Endometrial microvascular endothelial cells (primary cell): ENCODE data around the gene CLEC10A. TPM values are rescaled to one million over a fixed set of nuclear protein-coding genes. Genes with fewer than 3 reads are reported as not detected.
"Not testable (repeated sequence)": the region's sequence is repeated elsewhere in the genome, so short reads cannot be mapped to it uniquely, and the experiment has no call there.

Source experiments
- in situ Hi-C: cut with HindIII; loops from 2 replicates; pipeline ENCODE4 v1.10.0; 2017; ENCODE audit warnings: low sequenced_read_pairs, low pct_unique_long_range_greater_than_20kb; ENCODE audit errors: inconsistent ontology term
- total RNA-seq: library from RNA; depleted of rRNA; stranded (reverse); fragments of >200 nt; gene quantifications from one replicate; pipeline ENCODE4 v1.2.3, GENCODE V29; 2015; ENCODE audit errors: inconsistent ontology term

The CLEC10A gene
- total RNA-seq, 1 donor from 2014 or later, result not detected

GRCh38 chr17:7109461-7110322 is 29.6 kb upstream of the CLEC10A start:
- in situ Hi-C loops, result no loop called here

- in situ Hi-C loops, result no loop called here
Measured at GRCh38 chr17:7108981-7109380, 28.9 kb upstream of the CLEC10A start.

- in situ Hi-C loops, result no loop called here
Measured at GRCh38 chr17:7108560-7108925, 28.5 kb upstream of the CLEC10A start.

GRCh38 chr17:7107795-7108559 is 27.9 kb upstream of the CLEC10A start:
- in situ Hi-C loops, result no loop called here

GRCh38 chr17:7107012-7107754 is 27.1 kb upstream of the CLEC10A start:
- in situ Hi-C loops, result no loop called here

GRCh38 chr17:7102421-7102820 is 22.4 kb upstream of the CLEC10A start:
- in situ Hi-C loops, result no loop called here

GRCh38 chr17:7101531-7101930 is 21.5 kb upstream of the CLEC10A start:
- in situ Hi-C loops, result no loop called here

- in situ Hi-C loops, result not testable (repeated sequence)
Measured at GRCh38 chr17:7100641-7101379, 20.8 kb upstream of the CLEC10A start.

- in situ Hi-C loops, result no loop called here
Measured at GRCh38 chr17:7098802-7099459, 18.9 kb upstream of the CLEC10A start.

GRCh38 chr17:7097940-7098339 is 17.9 kb upstream of the CLEC10A start:
- in situ Hi-C loops, result no loop called here

DNA sequence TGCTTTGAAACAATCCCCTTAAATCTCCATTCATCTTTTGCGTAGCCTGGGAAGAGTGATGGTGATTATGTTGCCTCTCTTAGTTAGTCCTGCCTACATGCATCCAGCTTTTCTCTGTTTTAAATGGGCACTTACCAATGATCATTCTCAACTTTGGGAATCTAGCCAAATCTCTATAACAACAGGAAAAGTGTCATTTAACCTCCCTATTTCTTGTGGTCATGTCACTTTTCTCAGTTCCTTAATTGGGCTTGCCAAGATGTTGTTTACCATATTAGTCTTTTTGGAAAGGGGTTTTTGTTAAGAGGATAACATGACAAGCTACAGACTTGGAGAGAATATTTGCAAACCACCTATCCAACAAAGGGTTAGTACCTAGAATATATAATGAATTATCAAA is 15.6 kb upstream of the CLEC10A start:
- in situ Hi-C loops, result no loop called here

- in situ Hi-C loops, result no loop called here
Measured at GRCh38 chr17:7094652-7095019, 14.6 kb upstream of the CLEC10A start.

DNA sequence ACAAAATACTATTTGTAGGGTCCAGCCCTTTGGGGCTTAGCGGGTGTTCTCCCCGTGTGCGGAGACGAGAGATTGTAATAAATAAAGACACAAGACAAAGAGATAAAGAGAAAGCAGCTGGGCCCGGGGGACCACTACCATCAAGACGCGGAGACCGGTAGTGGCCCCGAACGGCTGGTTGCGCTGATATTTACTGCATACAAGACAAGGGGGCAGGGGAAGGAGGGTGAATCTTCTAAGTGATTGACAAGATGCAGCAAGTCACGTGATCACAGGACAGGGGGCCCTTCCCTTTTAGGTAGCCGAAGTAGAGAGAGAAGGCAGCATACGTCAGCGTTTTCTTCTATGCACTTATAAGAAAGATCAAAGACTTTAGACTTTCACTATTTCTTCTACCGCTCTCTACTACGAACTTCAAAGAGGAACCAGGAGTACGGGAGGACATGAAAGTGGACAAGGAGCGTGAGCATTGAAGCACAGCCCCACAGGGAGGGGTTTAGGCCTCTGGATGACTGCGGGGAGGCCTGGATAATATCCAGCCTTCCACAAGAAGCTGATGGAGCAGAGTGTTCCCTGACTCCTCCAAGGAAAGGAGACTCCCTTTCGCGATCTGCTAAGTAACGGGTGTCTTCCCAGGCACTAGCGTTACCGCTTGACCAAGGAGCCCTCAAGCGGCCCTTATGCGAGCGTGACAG is 11.4 kb upstream of the CLEC10A start:
- in situ Hi-C loops, result not testable (repeated sequence)

- in situ Hi-C loops, result not testable (repeated sequence)
Measured at GRCh38 chr17:7089570-7089969, 9.5 kb upstream of the CLEC10A start.

- in situ Hi-C loops, result not testable (repeated sequence)
Measured at GRCh38 chr17:7088442-7088841, 8.4 kb upstream of the CLEC10A start.

DNA sequence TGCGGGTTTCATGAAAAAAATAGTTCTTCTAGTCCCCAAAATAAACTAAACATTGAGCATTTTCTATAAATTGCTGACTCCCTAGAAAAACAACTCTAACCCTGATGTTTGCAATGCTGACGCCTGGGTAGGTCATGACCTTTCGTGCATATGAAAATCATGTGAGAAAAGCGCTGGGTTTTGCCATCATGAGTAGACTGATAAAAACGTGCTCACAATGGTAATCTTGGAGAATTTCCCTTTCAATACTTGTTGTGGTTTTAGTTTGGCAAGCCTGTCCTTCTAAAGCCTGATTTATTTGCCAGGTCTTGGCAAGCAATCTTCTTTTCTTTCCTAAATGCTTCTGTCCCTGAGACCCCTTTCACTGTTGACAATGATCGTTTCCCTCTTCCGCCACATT is 4.0 kb upstream of the CLEC10A start:
- in situ Hi-C loops, result no loop called here

- in situ Hi-C loops, result no loop called here
Measured at GRCh38 chr17:7083592-7083991, 3.5 kb upstream of the CLEC10A start.
